ENCODE data around the gene UTP20. TPM values are rescaled to one million over a fixed set of nuclear protein-coding genes. Genes with fewer than 3 reads are reported as not detected.
A peak's percentile ranks its signal among the peaks of the same experiment; 100 is the strongest.
"Not testable (repeated sequence)": the region's sequence is repeated elsewhere in the genome, so short reads cannot be mapped to it uniquely, and the experiment has no call there.

UTP20 gene
- total and polyA plus RNA-seq, 4 donors = 7.5 to 18.1 (median 12.3) TPM

- Histone ChIP-seq H3K27ac (ENCODE audit: low read depth, low read length) (peak within 1 kb of the TSS; percentile 96), H3K9me3 (ENCODE audit: control insufficient read depth, insufficient read depth, low read length) (no peaks in the 10 kb centered on the region), H3K36me3 (ENCODE audit: control insufficient read depth, insufficient read depth, low read length) (no peaks in the 10 kb centered on the region), H3K27me3 (ENCODE audit: control insufficient read depth, insufficient read depth, low read length) (no peaks in the 10 kb centered on the region), H3K4me3 (ENCODE audit: low read depth, low read length) (peak within 1 kb of the TSS; percentile 98), H3K4me1 (ENCODE audit: control insufficient read depth, insufficient read depth, low read length) (peaks cover 11% of the 10 kb centered on the region)
- DNase-seq (ENCODE audit: low read depth in 4 of 6, low spot score in 6 of 6) = peak; percentile 78 to 96 (median 90)
- under 1% methylated on average over 68 of the region's 71 CpGs for WGBS (ENCODE audit: insufficient coverage)
Observed at GRCh38 chr12:101407436-101408345, 127.8 kb downstream of the UTP20 start, which contains the start of gene ARL1. ARL1 (minus strand) TSS chr12:101407772; CDS start chr12:101407645, 127 bp downstream.

GRCh38 chr12:101410169-101410568 is 130.3 kb downstream of the UTP20 start:
- not testable (repeated sequence) for DNase-seq (ENCODE audit: low read depth in 4 of 6, low spot score in 6 of 6); H3K36me3 ChIP-seq (ENCODE audit: control insufficient read depth, insufficient read depth, low read length); H3K9me3 ChIP-seq (ENCODE audit: control insufficient read depth, insufficient read depth, low read length); H3K27me3 ChIP-seq (ENCODE audit: control insufficient read depth, insufficient read depth, low read length); H3K27ac ChIP-seq (ENCODE audit: low read depth, low read length); H3K4me3 ChIP-seq (ENCODE audit: low read depth, low read length)
- 97% methylated on average over 4 of the region's 8 CpGs for WGBS (ENCODE audit: insufficient coverage)
- H3K4me1 ChIP-seq (ENCODE audit: control insufficient read depth, insufficient read depth, low read length) = peaks cover 11% of the 10 kb centered on the region

- DNase-seq (ENCODE audit: low read depth in 4 of 6, low spot score in 6 of 6) = peak in 5 of 6 donors; percentile 33 to 87 (median 46)
Observed at GRCh38 chr12:101414533-101415119, 134.7 kb downstream of the UTP20 start.

GRCh38 chr12:101415228-101415627 is 135.3 kb downstream of the UTP20 start:
- WGBS (ENCODE audit: insufficient coverage) = no CpG with 5 or more reads among the region's 1 CpG
- H3K36me3 ChIP-seq (ENCODE audit: control insufficient read depth, insufficient read depth, low read length) = no peaks in the 10 kb centered on the region
- H3K4me3 ChIP-seq (ENCODE audit: low read depth, low read length) = no peak overlapping the region
- H3K27ac ChIP-seq (ENCODE audit: low read depth, low read length) = no peak overlapping the region
- H3K4me1 ChIP-seq (ENCODE audit: control insufficient read depth, insufficient read depth, low read length) = no peaks in the 10 kb centered on the region
- H3K9me3 ChIP-seq (ENCODE audit: control insufficient read depth, insufficient read depth, low read length) = no peaks in the 10 kb centered on the region
- H3K27me3 ChIP-seq (ENCODE audit: control insufficient read depth, insufficient read depth, low read length) = no peaks in the 10 kb centered on the region
- DNase-seq (ENCODE audit: low read depth in 4 of 6, low spot score in 6 of 6) = no peak

More at GRCh38 chr12:101414533-101415119, 134.7 kb downstream of the UTP20 start:
- no CpG with 5 or more reads among the region's 2 CpGs for WGBS (ENCODE audit: insufficient coverage)
- Histone ChIP-seq H3K9me3 (ENCODE audit: control insufficient read depth, insufficient read depth, low read length) (no peaks in the 10 kb centered on the region), H3K4me3 (ENCODE audit: low read depth, low read length) (no peak overlapping the region), H3K36me3 (ENCODE audit: control insufficient read depth, insufficient read depth, low read length) (no peaks in the 10 kb centered on the region), H3K27me3 (ENCODE audit: control insufficient read depth, insufficient read depth, low read length) (no peaks in the 10 kb centered on the region), H3K4me1 (ENCODE audit: control insufficient read depth, insufficient read depth, low read length) (no peaks in the 10 kb centered on the region), H3K27ac (ENCODE audit: low read depth, low read length) (no peak overlapping the region)

GRCh38 chr12:101422066-101422465 is 142.2 kb downstream of the UTP20 start:
- WGBS (ENCODE audit: insufficient coverage) = 100% methylated on average over 1 of the region's 4 CpGs
- DNase-seq (ENCODE audit: low read depth in 4 of 6, low spot score in 6 of 6); H3K4me1 ChIP-seq (ENCODE audit: control insufficient read depth, insufficient read depth, low read length); H3K36me3 ChIP-seq (ENCODE audit: control insufficient read depth, insufficient read depth, low read length); H3K27ac ChIP-seq (ENCODE audit: low read depth, low read length); H3K4me3 ChIP-seq (ENCODE audit: low read depth, low read length); H3K9me3 ChIP-seq (ENCODE audit: control insufficient read depth, insufficient read depth, low read length); H3K27me3 ChIP-seq (ENCODE audit: control insufficient read depth, insufficient read depth, low read length): not testable (repeated sequence)

- Histone ChIP-seq H3K4me1 (ENCODE audit: control insufficient read depth, insufficient read depth, low read length) (no peaks in the 10 kb centered on the region), H3K36me3 (ENCODE audit: control insufficient read depth, insufficient read depth, low read length) (no peaks in the 10 kb centered on the region), H3K27ac (ENCODE audit: low read depth, low read length) (no peak overlapping the region), H3K9me3 (ENCODE audit: control insufficient read depth, insufficient read depth, low read length) (no peaks in the 10 kb centered on the region), H3K27me3 (ENCODE audit: control insufficient read depth, insufficient read depth, low read length) (no peaks in the 10 kb centered on the region), H3K4me3 (ENCODE audit: low read depth, low read length) (no peak overlapping the region)
- DNase-seq (ENCODE audit: low read depth in 4 of 6, low spot score in 6 of 6) = no peak
- WGBS (ENCODE audit: insufficient coverage) = 0% methylated on average over 1 of the region's 2 CpGs
Observed at GRCh38 chr12:101424620-101425019, 144.7 kb downstream of the UTP20 start.

GRCh38 chr12:101430456-101430855 is 150.6 kb downstream of the UTP20 start:
- no CpG with 5 or more reads among the region's 2 CpGs for WGBS (ENCODE audit: insufficient coverage)
- H3K36me3 ChIP-seq (ENCODE audit: control insufficient read depth, insufficient read depth, low read length) = no peaks in the 10 kb centered on the region
- no peak for DNase-seq (ENCODE audit: low read depth in 4 of 6, low spot score in 6 of 6)
- no peaks in the 10 kb centered on the region for H3K9me3 ChIP-seq (ENCODE audit: control insufficient read depth, insufficient read depth, low read length)
- H3K4me3 ChIP-seq (ENCODE audit: low read depth, low read length) = no peak overlapping the region
- no peaks in the 10 kb centered on the region for H3K4me1 ChIP-seq (ENCODE audit: control insufficient read depth, insufficient read depth, low read length)
- H3K27me3 ChIP-seq (ENCODE audit: control insufficient read depth, insufficient read depth, low read length) = no peaks in the 10 kb centered on the region
- no peak overlapping the region for H3K27ac ChIP-seq (ENCODE audit: low read depth, low read length)

- Histone ChIP-seq H3K9me3 (ENCODE audit: control insufficient read depth, insufficient read depth, low read length) (no peaks in the 10 kb centered on the region), H3K36me3 (ENCODE audit: control insufficient read depth, insufficient read depth, low read length) (no peaks in the 10 kb centered on the region), H3K4me1 (ENCODE audit: control insufficient read depth, insufficient read depth, low read length) (no peaks in the 10 kb centered on the region), H3K27ac (ENCODE audit: low read depth, low read length) (no peak overlapping the region), H3K4me3 (ENCODE audit: low read depth, low read length) (no peak overlapping the region), H3K27me3 (ENCODE audit: control insufficient read depth, insufficient read depth, low read length) (no peaks in the 10 kb centered on the region)
- no peak for DNase-seq (ENCODE audit: low read depth in 4 of 6, low spot score in 6 of 6)
Observed at GRCh38 chr12:101436136-101436535, 156.2 kb downstream of the UTP20 start.
